Trophoblast cell (in vitro differentiated cells and primary cell): ENCODE measurements around the gene EXD3.

Source experiments
- DNase-seq, 2 donors: peaks; one replicate each; pipeline ENCODE4 v3.0.0-alpha.2; 2016
- H2AFZ ChIP-seq: 2 replicates; pipeline ENCODE4 v1.6.1; 2013; ENCODE audit warnings: low read length, moderate library complexity, mild to moderate bottlenecking; ENCODE audit not compliant: insufficient read depth, poor library complexity
- H2AK5ac ChIP-seq: 2 replicates; pipeline ENCODE4 v1.6.1; 2013; ENCODE audit warnings: mild to moderate bottlenecking, low read length
- H2BK120ac ChIP-seq: 2 replicates; pipeline ENCODE4 v1.6.1; 2013; ENCODE audit warnings: low read length, mild to moderate bottlenecking, moderate library complexity; ENCODE audit not compliant: insufficient read depth, poor library complexity
- H2BK12ac ChIP-seq: 2 replicates; pipeline ENCODE4 v1.6.1; 2013; ENCODE audit warnings: mild to moderate bottlenecking, low read length, moderate library complexity
- H2BK5ac ChIP-seq: 2 replicates; pipeline ENCODE4 v1.6.1; 2013; ENCODE audit warnings: low read length, low read depth, moderate library complexity, mild to moderate bottlenecking; ENCODE audit not compliant: poor library complexity
- H3K14ac ChIP-seq: 2 replicates; pipeline ENCODE4 v1.6.1; 2013; ENCODE audit warnings: mild to moderate bottlenecking, low read length
- H3K18ac ChIP-seq: 2 replicates; pipeline ENCODE4 v1.6.1; 2013; ENCODE audit warnings: mild to moderate bottlenecking, low read length
- H3K23ac ChIP-seq: 2 replicates; pipeline ENCODE4 v1.6.1; 2013; ENCODE audit warnings: low read length
- H3K27ac ChIP-seq: 2 replicates; pipeline ENCODE4 v1.5.1; 2013; ENCODE audit warnings: low read depth, mild to moderate bottlenecking, inconsistent platforms, low read length, moderate library complexity
- H3K27me3 ChIP-seq: 2 replicates; pipeline ENCODE4 v1.6.1; 2013; ENCODE audit warnings: inconsistent platforms, mild to moderate bottlenecking, low read length, moderate library complexity; ENCODE audit not compliant: insufficient read depth
- H3K36me3 ChIP-seq, 2 experiments: 1 replicate in 1 of 2; 2 replicates in 1 of 2; pipeline ENCODE4 v1.6.1; 2013; ENCODE audit warnings: low read length in 2 of 2, mild to moderate bottlenecking in 2 of 2, moderate library complexity in 1 of 2; ENCODE audit not compliant: insufficient read depth in 2 of 2, control insufficient read depth in 1 of 2
- H3K4ac ChIP-seq: 2 replicates; pipeline ENCODE4 v1.6.1; 2013; ENCODE audit warnings: low read depth, mild to moderate bottlenecking, low read length, moderate library complexity
- H3K4me1 ChIP-seq, 2 experiments: 1 replicate in 1 of 2; 2 replicates in 1 of 2; pipeline ENCODE4 v1.6.1; 2013; ENCODE audit warnings: low read length in 2 of 2, mild to moderate bottlenecking in 2 of 2, moderate library complexity in 1 of 2; ENCODE audit not compliant: insufficient read depth in 2 of 2, control insufficient read depth in 1 of 2
- H3K4me2 ChIP-seq: 2 replicates; pipeline ENCODE4 v1.6.1; 2013; ENCODE audit warnings: inconsistent platforms, mild to moderate bottlenecking, low read length, moderate library complexity
- H3K4me3 ChIP-seq: 2 replicates; pipeline ENCODE4 v1.5.1; 2013; ENCODE audit warnings: mild to moderate bottlenecking, low read depth, low read length, inconsistent platforms
- H3K79me1 ChIP-seq: one replicate; pipeline ENCODE4 v1.6.1; 2013; ENCODE audit warnings: low read length
- H3K79me2 ChIP-seq: 2 replicates; pipeline ENCODE4 v1.6.1; 2013; ENCODE audit warnings: low read length, mild to moderate bottlenecking; ENCODE audit not compliant: control insufficient read depth, insufficient read depth, poor library complexity
- H3K9ac ChIP-seq: 2 replicates; pipeline ENCODE4 v1.6.1; 2013; ENCODE audit warnings: mild to moderate bottlenecking, low read length
- H3K9me3 ChIP-seq: 2 replicates; pipeline ENCODE4 v1.6.1; 2013; ENCODE audit warnings: low read depth, mild to moderate bottlenecking, control low read depth, inconsistent platforms, low read length; ENCODE audit not compliant: insufficient read depth
- H4K12ac ChIP-seq: 2 replicates; pipeline ENCODE4 v1.6.1; 2013; ENCODE audit warnings: low read depth, mild to moderate bottlenecking, low read length, moderate library complexity
- H4K8ac ChIP-seq: 2 replicates; pipeline ENCODE4 v1.6.1; 2013; ENCODE audit warnings: low read depth, mild to moderate bottlenecking, low read length, moderate library complexity
- H4K91ac ChIP-seq: one replicate; pipeline ENCODE4 v1.6.1; 2013; ENCODE audit warnings: low read depth, mild to moderate bottlenecking, low read length, moderate library complexity
- WGBS: extraction: QIAGEN DNeasy Blood & Tissue Kit; methylation state at CpG from one replicate; pipeline ENCODE4 v1.1.7; 2013; ENCODE audit warnings: missing lambda C conversion rate; ENCODE audit not compliant: insufficient read length, insufficient coverage; ENCODE audit errors: extremely low coverage; 5-methylcytosine and 5-hydroxymethylcytosine counted together

Gene EXD3

GRCh38 chr9:137365056-137365455 is 57.9 kb downstream of the EXD3 start:
- Histone ChIP-seq H3K27me3 (no peaks in the 10 kb centered on the region), H2AFZ (no peak overlapping the region), H2BK120ac (no peak overlapping the region), H3K9ac (no peak overlapping the region), H3K27ac (no peak overlapping the region), H3K4ac (no peak overlapping the region), H3K36me3 (no peaks in the 10 kb centered on the region), H2BK5ac (no peak overlapping the region), H3K79me1 (no peaks in the 10 kb centered on the region), H3K4me3 (no peak overlapping the region), H3K79me2 (no peaks in the 10 kb centered on the region), H2BK12ac (no peak overlapping the region), H3K23ac (no peak overlapping the region), H4K8ac (no peak overlapping the region), H3K14ac (no peak overlapping the region), H2AK5ac (no peak overlapping the region), H4K91ac (no peak overlapping the region), H3K4me2 (no peak overlapping the region), H3K4me1 (no peaks in the 10 kb centered on the region), H3K18ac (no peak overlapping the region), H3K9me3 (peaks cover 12% of the 10 kb centered on the region), H4K12ac (no peak overlapping the region)
- DNase-seq = no peak
- WGBS = no CpG with 5 or more reads among the region's 12 CpGs

DNA sequence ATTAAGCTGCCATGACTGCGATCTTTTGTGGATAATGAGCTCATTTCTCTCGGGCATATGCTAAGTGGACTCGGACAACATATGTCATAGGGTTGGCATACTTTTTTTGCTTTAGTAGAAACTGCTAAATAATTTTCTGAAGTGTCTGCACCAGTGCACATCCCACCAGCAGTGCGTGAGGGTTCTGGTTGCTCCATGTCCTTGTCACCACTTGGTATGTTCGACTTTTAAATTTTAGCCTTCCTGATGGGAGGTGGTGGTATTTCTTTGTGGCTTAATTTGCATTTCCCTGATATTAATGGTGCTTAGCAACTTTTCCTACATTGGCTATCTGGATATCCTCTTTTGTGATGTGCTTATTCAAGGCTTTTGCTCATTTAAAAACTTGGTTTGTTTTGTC is 63.1 kb downstream of the EXD3 start:
- Histone ChIP-seq H4K12ac (no peak overlapping the region), H3K36me3 (peaks cover 0 to 2% of the 10 kb centered on the region in 2 experiments), H3K4me3 (no peak overlapping the region), H3K9ac (no peak overlapping the region), H3K18ac (no peak overlapping the region), H2BK5ac (no peak overlapping the region), H3K79me2 (no peaks in the 10 kb centered on the region), H2BK120ac (no peak overlapping the region), H4K91ac (no peak overlapping the region), H3K9me3 (peaks cover 29% of the 10 kb centered on the region), H3K27ac (no peak overlapping the region), H3K79me1 (no peaks in the 10 kb centered on the region), H3K4ac (no peak overlapping the region), H2AK5ac (no peak overlapping the region), H2BK12ac (no peak overlapping the region), H3K4me2 (no peak overlapping the region), H4K8ac (no peak overlapping the region), H3K27me3 (peaks cover 2% of the 10 kb centered on the region), H3K14ac (no peak overlapping the region), H3K23ac (no peak overlapping the region), H3K4me1 (no peaks in the 10 kb centered on the region), H2AFZ (no peak overlapping the region)
- WGBS = no CpG with 5 or more reads among the region's 5 CpGs
- DNase-seq = no peak

- no peak overlapping the region for H3K4me2 ChIP-seq
- H4K91ac ChIP-seq = no peak overlapping the region
- H3K27ac ChIP-seq = no peak overlapping the region
- no peaks in the 10 kb centered on the region for H3K79me1 ChIP-seq
- DNase-seq = no peak
- H3K4me1 ChIP-seq = no peaks in the 10 kb centered on the region
- H3K23ac ChIP-seq = no peak overlapping the region
- H2BK5ac ChIP-seq = no peak overlapping the region
- H4K8ac ChIP-seq = no peak overlapping the region
- no peak overlapping the region for H2BK12ac ChIP-seq
- H4K12ac ChIP-seq = no peak overlapping the region
- H3K4ac ChIP-seq = no peak overlapping the region
- no peak overlapping the region for H3K18ac ChIP-seq
- H3K9me3 ChIP-seq = peaks cover 44% of the 10 kb centered on the region
- no peaks in the 10 kb centered on the region for H3K79me2 ChIP-seq
- no peak overlapping the region for H2AFZ ChIP-seq
- no peak overlapping the region for H3K14ac ChIP-seq
- peaks cover 0 to 2% of the 10 kb centered on the region in 2 experiments for H3K36me3 ChIP-seq
- no peak overlapping the region for H2AK5ac ChIP-seq
- H3K27me3 ChIP-seq = peaks cover 2% of the 10 kb centered on the region
- WGBS = no CpG with 5 or more reads among the region's 10 CpGs
- no peak overlapping the region for H2BK120ac ChIP-seq
- no peak overlapping the region for H3K9ac ChIP-seq
- H3K4me3 ChIP-seq = no peak overlapping the region
Observed at GRCh38 chr9:137358126-137358525, 64.8 kb downstream of the EXD3 start.

DNA sequence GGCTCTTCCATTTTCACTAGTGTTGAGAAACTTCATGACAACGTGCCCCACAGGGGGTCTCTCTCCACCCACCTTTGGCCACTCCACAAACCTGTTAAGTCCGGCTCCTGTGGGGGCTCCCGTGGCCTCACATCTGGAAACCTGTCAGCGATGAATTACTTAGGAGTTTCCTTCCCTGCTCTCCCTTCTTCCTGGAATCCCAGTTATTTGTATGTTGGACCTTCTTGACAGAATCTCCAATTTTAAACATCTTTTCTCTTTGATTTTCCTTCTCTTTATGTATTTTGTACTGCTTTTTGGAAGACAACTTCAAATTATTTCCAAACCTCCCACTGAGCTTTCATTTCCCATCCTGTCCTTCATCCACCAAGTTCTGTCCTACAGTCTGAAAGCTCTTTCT is 65.8 kb downstream of the EXD3 start:
- Histone ChIP-seq H3K14ac (no peak overlapping the region), H4K8ac (no peak overlapping the region), H2BK5ac (no peak overlapping the region), H3K9ac (no peak overlapping the region), H3K36me3 (peaks cover 0 to 2% of the 10 kb centered on the region in 2 experiments), H3K4ac (no peak overlapping the region), H3K4me1 (no peaks in the 10 kb centered on the region), H2BK120ac (no peak overlapping the region), H4K91ac (no peak overlapping the region), H3K79me1 (no peaks in the 10 kb centered on the region), H3K23ac (no peak overlapping the region), H4K12ac (no peak overlapping the region), H3K79me2 (no peaks in the 10 kb centered on the region), H3K18ac (no peak overlapping the region), H2BK12ac (no peak overlapping the region), H3K4me2 (no peak overlapping the region), H2AK5ac (no peak overlapping the region), H2AFZ (no peak overlapping the region), H3K27ac (no peak overlapping the region), H3K9me3 (peaks cover 53% of the 10 kb centered on the region), H3K4me3 (no peak overlapping the region), H3K27me3 (peaks cover 2% of the 10 kb centered on the region)
- DNase-seq = no peak
- no CpG with 5 or more reads among the region's 4 CpGs for WGBS
